Activated CD4-positive, alpha-beta T cell treated with anti-CD3 and anti-CD28 coated beads, Interleukin-2, amount 50 U/mL, for 16 hours (primary cell): ENCODE results near the gene PLXNA2.

Experiments used
- DNase-seq: peaks from one replicate; pipeline ENCODE4 v3.0.0-alpha.2; 2020

Gene PLXNA2

DNA sequence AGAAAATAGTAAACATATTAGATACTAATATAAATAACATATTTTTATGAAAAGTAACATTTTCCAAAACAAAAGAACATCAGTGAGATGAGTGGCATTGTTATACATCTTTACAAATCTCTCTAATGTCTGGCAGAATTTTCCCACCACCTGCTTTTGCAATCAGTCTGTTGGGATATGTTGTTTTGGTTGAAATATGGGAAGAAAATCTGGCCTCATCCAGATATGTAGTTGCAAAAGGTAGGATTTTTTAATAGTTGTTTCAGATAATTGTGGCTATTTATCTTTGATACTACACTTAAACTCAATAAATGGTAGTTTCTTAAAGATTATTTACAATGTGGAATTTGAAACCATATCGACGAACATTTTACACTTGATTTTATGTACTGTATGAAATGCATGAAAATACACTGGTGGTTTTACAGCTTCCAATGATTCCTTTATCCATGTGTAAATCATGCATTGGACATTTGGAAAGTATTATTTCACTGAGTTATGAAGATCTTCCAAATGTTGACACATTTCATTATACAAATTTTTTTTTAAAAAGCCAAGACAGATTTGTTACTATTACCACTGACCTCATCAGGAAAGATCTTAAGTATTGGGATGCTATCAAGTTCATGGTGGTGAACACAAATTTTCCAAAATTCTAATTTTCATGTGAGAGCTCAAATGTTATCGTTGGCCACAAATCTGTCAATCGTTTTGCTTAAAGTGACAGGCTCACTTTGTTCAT is 259.2 kb downstream of the PLXNA2 start:
- DNase-seq: no peak

DNA sequence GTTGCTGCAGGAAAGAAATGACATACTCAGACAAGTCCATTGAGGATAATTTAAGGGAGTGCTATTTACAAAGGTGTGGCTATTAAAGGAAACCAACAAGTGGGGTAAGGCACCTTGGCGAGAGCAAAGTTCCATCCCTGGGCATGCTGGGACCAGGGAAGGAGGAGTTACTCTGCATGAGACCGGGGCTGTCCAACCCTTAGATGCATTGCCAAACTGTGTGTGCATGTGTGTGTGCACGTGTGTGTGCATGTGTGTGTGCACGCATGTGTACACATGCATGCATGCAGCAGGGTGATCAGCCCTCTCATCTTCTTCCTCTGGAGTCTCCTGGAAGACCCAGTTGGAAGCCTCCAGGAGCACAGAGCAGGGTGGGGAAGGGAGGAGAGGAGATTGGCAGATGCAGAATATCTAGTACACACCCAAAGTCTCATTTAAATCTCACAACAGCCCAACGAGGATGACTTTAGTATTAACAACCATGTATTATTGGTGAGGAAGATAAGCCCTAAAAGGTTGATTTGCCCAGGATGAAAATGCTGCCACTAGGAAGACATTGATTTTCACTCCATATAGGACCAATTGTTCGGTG is 261.0 kb downstream of the PLXNA2 start:
- no peak for DNase-seq

DNA sequence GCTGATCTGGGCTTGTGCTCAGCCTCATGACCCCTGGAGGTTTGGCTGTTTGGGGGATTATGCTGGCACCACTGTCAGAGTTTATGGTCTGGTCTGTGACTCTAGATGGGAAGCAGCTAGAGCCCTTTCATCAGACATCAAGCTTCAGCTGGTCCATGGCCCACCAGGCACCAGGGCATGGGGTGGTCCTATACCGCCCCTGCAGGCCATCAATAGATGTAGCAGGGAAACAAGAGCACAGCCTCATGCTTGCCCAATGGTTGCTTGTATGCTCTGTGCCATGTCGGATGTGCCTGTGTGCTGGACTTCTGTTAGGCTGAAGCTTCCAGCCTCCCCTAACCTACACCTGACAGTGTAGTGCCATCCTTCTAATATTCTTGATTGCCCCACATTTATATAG is 262.2 kb downstream of the PLXNA2 start:
- DNase-seq: no peak

DNA sequence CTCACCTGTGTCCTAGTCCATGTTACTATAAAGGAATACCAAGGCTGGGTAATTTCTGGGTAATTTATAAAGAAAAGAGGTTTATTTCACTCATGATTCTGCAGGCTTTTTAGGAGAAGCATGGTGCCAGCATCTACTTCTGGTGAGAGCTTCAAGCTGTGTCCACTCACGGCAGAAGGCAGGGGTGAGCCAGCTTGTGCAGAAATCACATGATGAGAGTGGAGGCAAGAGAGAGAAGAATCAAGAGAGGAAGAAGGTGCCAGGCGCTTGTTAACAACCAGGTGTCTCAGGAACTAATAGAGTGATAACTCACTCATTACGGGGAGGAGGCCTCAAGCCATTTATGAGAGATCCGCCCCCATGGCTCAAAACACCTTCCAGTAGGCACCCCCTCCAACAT is 265.7 kb downstream of the PLXNA2 start:
- DNase-seq: no peak

DNA sequence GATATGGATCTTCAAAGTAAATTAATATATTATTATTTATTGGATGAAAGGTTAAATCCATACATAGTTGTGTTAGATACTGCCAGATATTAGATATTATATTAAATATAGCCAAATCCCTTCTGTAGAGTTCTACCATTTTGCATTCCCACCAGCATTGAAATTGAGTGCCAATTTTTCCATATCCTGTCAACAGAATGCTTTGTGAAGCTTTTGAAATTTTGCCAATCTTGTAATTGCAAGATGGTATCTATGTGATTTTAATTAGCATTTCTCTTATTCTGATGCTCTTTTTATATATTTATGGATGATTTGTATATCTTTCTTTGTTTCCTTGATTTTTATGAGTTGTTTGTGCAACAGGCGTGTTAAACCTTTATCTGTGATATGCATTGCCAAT is 266.3 kb downstream of the PLXNA2 start:
- no peak for DNase-seq

DNA sequence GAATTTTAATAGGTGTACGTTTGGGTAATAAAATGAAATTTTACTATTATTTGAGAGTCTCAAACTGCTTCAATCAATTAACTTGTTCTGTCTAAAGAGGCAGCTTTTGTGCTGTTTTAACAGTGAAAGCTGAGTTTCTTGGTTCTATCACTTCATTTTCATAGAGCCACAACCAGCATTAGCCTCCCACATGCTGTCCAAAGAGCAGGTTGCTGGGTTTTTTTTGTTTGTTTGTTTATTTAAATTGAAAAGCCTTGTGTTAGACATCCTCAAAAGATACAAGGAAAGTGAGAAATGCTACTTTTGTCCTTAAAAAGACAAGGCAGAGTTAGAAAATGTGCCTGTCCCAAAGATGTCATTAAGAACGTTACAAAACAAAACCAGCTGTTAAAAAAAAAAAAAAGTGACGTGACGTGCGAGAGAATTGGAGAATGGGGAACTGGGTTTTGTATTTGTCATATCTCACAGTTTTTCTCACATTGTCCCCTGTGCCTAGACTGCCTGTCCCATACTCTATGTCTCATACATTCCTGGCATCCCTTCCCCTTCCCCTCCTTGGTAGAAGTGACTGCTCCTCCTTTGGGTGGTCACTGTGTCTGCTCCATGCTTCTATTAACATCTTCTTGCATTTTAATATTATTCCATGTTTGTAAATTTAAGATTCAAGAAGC is 270.2 kb downstream of the PLXNA2 start:
- DNase-seq: no peak

DNA sequence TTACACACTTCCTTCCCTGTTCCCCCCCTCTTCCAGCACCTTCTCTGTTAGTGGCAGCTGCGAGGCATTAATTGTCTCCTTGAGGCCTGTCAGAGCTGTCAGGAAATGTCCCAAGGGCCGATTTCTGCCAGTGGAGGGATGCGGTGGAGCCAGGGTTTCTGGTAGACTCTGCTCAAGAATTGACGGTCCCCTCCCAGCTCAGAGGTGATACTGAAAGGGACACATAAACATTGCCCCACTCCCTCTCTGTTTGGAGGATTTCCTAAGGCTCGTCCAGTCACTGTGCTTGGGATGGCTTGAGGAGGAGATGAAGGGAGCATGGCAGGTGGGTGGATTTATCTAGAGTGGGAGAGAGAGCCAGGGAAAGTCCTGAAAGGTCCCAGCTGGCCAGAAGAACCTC is 271.8 kb downstream of the PLXNA2 start:
- no peak for DNase-seq
